VCaP (cell line): Measurements from ENCODE around the gene OLIG3.

ENCODE experiments used
- H3K27ac ChIP-seq: fragments of 450-650 bp; 2 replicates; pipeline ENCODE4 v1.5.1; 2017
- CTCF ChIP-seq: fragments of 450-650 bp; conservative IDR thresholded peaks from 2 replicates; pipeline ENCODE4 v1.5.1; 2017; ENCODE audit warnings: mild to moderate bottlenecking, moderate library complexity

OLIG3 gene

GRCh38 chr6:137522831-137523230 is 28.6 kb upstream of the OLIG3 start:
- TF ChIP-seq CTCF, result no peak
- no peak overlapping the region for H3K27ac ChIP-seq

GRCh38 chr6:137522198-137522798 is 28.1 kb upstream of the OLIG3 start:
- H3K27ac ChIP-seq, result no peak overlapping the region
- TF ChIP-seq CTCF, result no peak

- TF ChIP-seq CTCF, result no peak
- H3K27ac ChIP-seq, result no peak overlapping the region
These were observed 26.3 kb upstream of the OLIG3 start for GRCh38 chr6:137520520-137520919.

- no peak overlapping the region for H3K27ac ChIP-seq
- TF ChIP-seq CTCF, result no peak
These were observed 25.5 kb upstream of the OLIG3 start for GRCh38 chr6:137519629-137520176.

- H3K27ac ChIP-seq, result no peak overlapping the region
- no peak for TF ChIP-seq CTCF
These were observed 24.3 kb upstream of the OLIG3 start for GRCh38 chr6:137518386-137518983.

- no peak overlapping the region for H3K27ac ChIP-seq
- TF ChIP-seq CTCF, result no peak
These were observed 20.2 kb upstream of the OLIG3 start for GRCh38 chr6:137514418-137514817.

GRCh38 chr6:137512757-137513605 is 18.8 kb upstream of the OLIG3 start:
- no peak overlapping the region for H3K27ac ChIP-seq
- no peak for TF ChIP-seq CTCF
